ENCODE results near the gene PIK3R3. TPM values are rescaled to one million over a fixed set of nuclear protein-coding genes. Genes with fewer than 3 reads are reported as not detected.

PIK3R3 gene
- total and polyA plus RNA-seq, 7 donors: 2.4 to 11.6 (median 7.0) TPM

DNA sequence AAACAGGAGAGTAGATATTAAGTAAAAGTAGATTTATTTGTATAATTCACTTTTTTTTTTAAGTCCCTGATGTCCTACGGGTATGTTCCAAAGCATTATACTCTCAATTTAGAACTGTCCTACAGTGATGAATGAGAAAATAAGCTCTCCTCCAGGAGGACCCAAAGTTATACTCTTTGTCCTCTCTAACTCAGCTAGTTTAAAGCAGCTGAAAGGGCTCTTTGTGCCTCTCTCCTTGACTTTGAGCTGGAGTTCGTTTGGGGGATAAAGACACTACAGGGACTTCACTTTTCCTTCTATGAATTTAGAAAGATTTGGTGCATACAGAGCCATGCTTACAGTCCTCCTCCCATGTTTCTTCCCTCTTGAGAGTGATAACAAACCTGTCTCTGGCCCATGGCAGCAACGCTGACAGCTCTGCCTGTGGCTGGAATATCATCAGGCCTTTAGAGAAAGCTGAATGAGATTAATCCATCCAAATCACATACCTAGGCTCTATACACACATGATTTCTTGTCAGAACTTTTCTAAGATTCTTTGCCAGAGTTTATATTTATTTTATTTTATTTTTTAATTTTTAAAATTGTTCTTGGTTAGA lies 134.3 kb downstream of the PIK3R3 start:
- Histone ChIP-seq H3K27ac (no peak overlapping the region), H3K36me3 (no peaks in the 10 kb centered on the region), H3K4me1 (no peaks in the 10 kb centered on the region), H3K9me3 (no peaks in the 10 kb centered on the region), H3K27me3 (no peaks in the 10 kb centered on the region), H3K4me3 (no peak overlapping the region)
- WGBS, 2 donors: 86% methylated on average over 3 of the region's 3 CpGs
- intact Hi-C loops (cut with DNase I): no loop called here
- no peak for DNase-seq
- no peak for TF ChIP-seq POLR2AphosphoS5 (IDR thresholded peaks at IDR 0.05)
- TF ChIP-seq POLR2A (IDR thresholded peaks at IDR 0.05): no peak
- TF ChIP-seq, protein P1, sequence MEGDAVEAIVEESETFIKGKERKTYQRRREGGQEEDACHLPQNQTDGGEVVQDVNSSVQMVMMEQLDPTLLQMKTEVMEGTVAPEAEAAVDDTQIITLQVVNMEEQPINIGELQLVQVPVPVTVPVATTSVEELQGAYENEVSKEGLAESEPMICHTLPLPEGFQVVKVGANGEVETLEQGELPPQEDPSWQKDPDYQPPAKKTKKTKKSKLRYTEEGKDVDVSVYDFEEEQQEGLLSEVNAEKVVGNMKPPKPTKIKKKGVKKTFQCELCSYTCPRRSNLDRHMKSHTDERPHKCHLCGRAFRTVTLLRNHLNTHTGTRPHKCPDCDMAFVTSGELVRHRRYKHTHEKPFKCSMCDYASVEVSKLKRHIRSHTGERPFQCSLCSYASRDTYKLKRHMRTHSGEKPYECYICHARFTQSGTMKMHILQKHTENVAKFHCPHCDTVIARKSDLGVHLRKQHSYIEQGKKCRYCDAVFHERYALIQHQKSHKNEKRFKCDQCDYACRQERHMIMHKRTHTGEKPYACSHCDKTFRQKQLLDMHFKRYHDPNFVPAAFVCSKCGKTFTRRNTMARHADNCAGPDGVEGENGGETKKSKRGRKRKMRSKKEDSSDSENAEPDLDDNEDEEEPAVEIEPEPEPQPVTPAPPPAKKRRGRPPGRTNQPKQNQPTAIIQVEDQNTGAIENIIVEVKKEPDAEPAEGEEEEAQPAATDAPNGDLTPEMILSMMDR (IDR thresholded peaks at IDR 0.05): no peak
- TF ChIP-seq EP300 (IDR thresholded peaks at IDR 0.05): no peak

DNA sequence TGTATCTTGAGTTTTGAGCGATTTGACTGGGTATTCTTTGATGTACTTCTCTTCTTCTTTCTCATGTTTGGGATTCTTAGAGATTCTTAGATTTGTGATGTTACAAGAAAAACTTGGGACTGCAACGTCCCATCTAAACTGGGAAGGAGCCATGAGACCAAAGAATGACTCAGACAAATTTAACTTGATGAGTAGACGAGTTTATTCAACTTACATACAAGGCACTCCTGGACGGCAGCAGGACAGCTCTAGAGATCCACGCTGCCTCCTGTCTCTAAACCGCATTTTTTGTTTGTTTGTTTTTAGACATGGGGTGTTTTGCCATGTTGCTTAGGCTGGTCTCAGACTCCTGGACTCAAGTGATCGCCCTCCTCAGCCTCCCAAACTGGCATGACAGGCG lies 137.1 kb downstream of the PIK3R3 start:
- Histone ChIP-seq H3K36me3 (no peaks in the 10 kb centered on the region), H3K27me3 (no peaks in the 10 kb centered on the region), H3K27ac (no peak overlapping the region), H3K4me1 (no peaks in the 10 kb centered on the region), H3K4me3 (no peak overlapping the region), H3K9me3 (no peaks in the 10 kb centered on the region)
- no peak for TF ChIP-seq POLR2A (IDR thresholded peaks at IDR 0.05)
- TF ChIP-seq, protein P1 (IDR thresholded peaks at IDR 0.05): no peak
- TF ChIP-seq EP300 (IDR thresholded peaks at IDR 0.05): no peak
- no peak for TF ChIP-seq POLR2AphosphoS5 (IDR thresholded peaks at IDR 0.05)
- intact Hi-C loops (cut with DNase I): no loop called here
- DNase-seq: no peak
- WGBS, 2 donors: 87 to 90% methylated on average over 8 of the region's 8 CpGs

DNA sequence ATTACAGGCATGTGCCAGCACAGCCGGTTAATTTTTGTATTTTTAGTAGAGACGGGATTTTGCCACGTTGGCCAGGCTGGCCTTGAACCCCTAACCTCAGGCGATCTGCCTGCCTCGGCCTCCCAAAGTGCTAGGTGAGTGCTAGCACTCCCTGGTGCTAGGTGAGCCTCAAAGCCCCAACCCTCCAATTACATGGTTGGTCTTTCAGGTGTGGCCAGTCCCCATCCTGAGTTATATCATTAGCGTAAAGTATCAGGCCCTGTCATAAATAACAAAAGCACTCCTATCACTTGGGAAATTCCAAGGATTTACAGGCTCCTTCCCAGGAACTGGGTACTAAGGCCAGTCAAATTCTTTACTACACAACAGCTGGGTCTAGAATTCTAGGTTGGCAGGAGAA lies 138.0 kb downstream of the PIK3R3 start:
- TF ChIP-seq, protein P1 (IDR thresholded peaks at IDR 0.05): no peak
- no peak for TF ChIP-seq EP300 (IDR thresholded peaks at IDR 0.05)
- TF ChIP-seq POLR2AphosphoS5 (IDR thresholded peaks at IDR 0.05): no peak
- no peak for TF ChIP-seq POLR2A (IDR thresholded peaks at IDR 0.05)
- Histone ChIP-seq H3K36me3 (no peaks in the 10 kb centered on the region), H3K27me3 (no peaks in the 10 kb centered on the region), H3K4me3 (no peak overlapping the region), H3K9me3 (no peaks in the 10 kb centered on the region), H3K27ac (no peak overlapping the region), H3K4me1 (no peaks in the 10 kb centered on the region)
- intact Hi-C loops (cut with DNase I): no loop called here
- 96 to 97% methylated on average over 6 of the region's 6 CpGs for WGBS, 2 donors
- DNase-seq: no peak

Small RNAs within 50 kb of the gene (small RNA-seq; reads per million reads assigned to genes)
- gene AL358075.3 (0 reads per million in 3 donors), gene AL672043.1 (0 reads per million in 3 donors)

Other genes with a start within 250 kb of the PIK3R3 start
- gene TSPAN1, start 42.5 kb upstream of the PIK3R3 start, total RNA-seq: 1 to 10 TPM in 2 of 4 donors, under 1 TPM in 2; 0.95 to 8.9 (median 2.2) TPM
- gene TSPAN1, start 42.5 kb upstream of the PIK3R3 start, polyA plus RNA-seq: 1,000 to 10,000 TPM in 1 of 3 donors, 100 to 1,000 TPM in 2; 300 to 1,233 (median 443) TPM
- gene P3R3URF, start 43.9 kb upstream of the PIK3R3 start, total RNA-seq: not detected
- not detected for gene P3R3URF, start 43.9 kb upstream of the PIK3R3 start, polyA plus RNA-seq
- gene POMGNT1, start 65.8 kb upstream of the PIK3R3 start, total RNA-seq: 10 to 100 TPM; 29.9 to 37.4 (median 33.5) TPM
- 10 to 100 TPM in 1 of 3 donors, 1 to 10 TPM in 2; 5.5 to 19.8 (median 9.0) TPM for gene POMGNT1, start 65.8 kb upstream of the PIK3R3 start, polyA plus RNA-seq
- 10 to 100 TPM in 1 of 4 donors, 1 to 10 TPM in 3; 3.0 to 10.8 (median 9.2) TPM for gene LURAP1, start 70.7 kb upstream of the PIK3R3 start, total RNA-seq
- under 1 TPM in 2 of 3 donors, not detected in 1; 0.60 to 0.95 TPM for gene LURAP1, start 70.7 kb upstream of the PIK3R3 start, polyA plus RNA-seq
- gene RAD54L, start 115.1 kb upstream of the PIK3R3 start, total RNA-seq: not detected
- 10 to 100 TPM in 1 of 3 donors, 1 to 10 TPM in 1, not detected in 1; 1.4 to 11.2 TPM for gene RAD54L, start 115.1 kb upstream of the PIK3R3 start, polyA plus RNA-seq
- 10 to 100 TPM; 55.1 to 65.2 (median 64.3) TPM for gene LRRC41, start 171.0 kb upstream of the PIK3R3 start, total RNA-seq
- gene LRRC41, start 171.0 kb upstream of the PIK3R3 start, polyA plus RNA-seq: 10 to 100 TPM; 21.0 to 36.0 (median 28.0) TPM
- 100 to 1,000 TPM; 414 to 610 (median 491) TPM for gene UQCRH, start 171.1 kb upstream of the PIK3R3 start, total RNA-seq
- gene UQCRH, start 171.1 kb upstream of the PIK3R3 start, polyA plus RNA-seq: 1,000 to 10,000 TPM in 2 of 3 donors, 100 to 1,000 TPM in 1; 786 to 1,339 (median 1,078) TPM
- gene NSUN4, start 208.2 kb upstream of the PIK3R3 start, total RNA-seq: 10 to 100 TPM; 11.4 to 18.6 (median 15.0) TPM
- 10 to 100 TPM in 2 of 3 donors, 1 to 10 TPM in 1; 7.2 to 14.3 (median 10.6) TPM for gene NSUN4, start 208.2 kb upstream of the PIK3R3 start, polyA plus RNA-seq